Stomach (tissue), 4 donors: Measurements from ENCODE around the gene DBF4B.

Source experiments
- CTCF ChIP-seq, 7 experiments: fragments of 450-650 bp in 4 of 7; fragments of 200-600 bp in 3 of 7; sonication (generic) in 3 of 7; IDR thresholded peaks; one replicate each; pipeline ENCODE4 v1.5.1; 2016 to 2019; ENCODE audit warnings: antibody characterized with exemption in 7 of 7, control low read depth in 2 of 7, mild to moderate bottlenecking in 1 of 7
- POLR2A ChIP-seq, 4 donors: fragments of 450-650 bp; IDR thresholded peaks; one replicate each; pipeline ENCODE4 v1.6.1; 2016; ENCODE audit warnings: antibody characterized with exemption in 4 of 4, control low read depth in 2 of 4, mild to moderate bottlenecking in 1 of 4, moderate library complexity in 1 of 4
- POLR2AphosphoS5 ChIP-seq, 3 donors: sonication (generic); formaldehyde crosslinking; IDR thresholded peaks; one replicate each; pipeline ENCODE4 v1.6.1; 2016; ENCODE audit warnings: antibody characterized with exemption in 3 of 3

GRCh38 chr17:44752953-44753861 is 44.7 kb downstream of the DBF4B start:
- TF ChIP-seq CTCF (IDR thresholded peaks at IDR 0.05), result no peak
- no peak for TF ChIP-seq POLR2AphosphoS5 (IDR thresholded peaks at IDR 0.05)
- TF ChIP-seq POLR2A (IDR thresholded peaks at IDR 0.05), result no peak
